Heart left ventricle (tissue), 16 donors: ENCODE results near the gene TTLL12. TPM values are rescaled to one million over a fixed set of nuclear protein-coding genes. Genes with fewer than 3 reads are reported as not detected.

ENCODE experiments used
- ATAC-seq, 4 donors: fragments of 200-7000 bp; cut with Tn5 transposase; one replicate each; pipeline ENCODE4 v1.9.1; 2020 to 2022; ENCODE audit warnings: moderate library complexity in 4 of 4, mild to moderate bottlenecking in 3 of 4, moderate number of reproducible peaks in 1 of 4
- DNase-seq, 5 donors: peaks; one replicate each; pipeline ENCODE4 v3.0.0-alpha.2; 2020
- H3K27ac ChIP-seq, 12 donors: fragments of 200-600 bp; sonication (generic) in 4 of 12; one replicate each; pipeline versions ENCODE4 v1.5.0 to v1.8.0; 2016 to 2022; ENCODE audit warnings: mild to moderate bottlenecking in 2 of 12
- H3K27me3 ChIP-seq, 9 donors: fragments of 200-600 bp; sonication (generic) in 2 of 9; one replicate each; pipeline versions ENCODE4 v1.5.1 to v1.8.0; 2016 to 2022; ENCODE audit warnings: mild to moderate bottlenecking in 3 of 9
- H3K36me3 ChIP-seq, 9 donors: fragments of 200-600 bp; sonication (generic) in 2 of 9; one replicate each; pipeline versions ENCODE4 v1.5.0 to v1.8.0; 2018 to 2022; ENCODE audit warnings: mild to moderate bottlenecking in 2 of 9
- H3K4me1 ChIP-seq, 12 donors: fragments of 200-600 bp; sonication (generic) in 4 of 12; one replicate each; pipeline versions ENCODE4 v1.5.0 to v1.8.0; 2016 to 2022; ENCODE audit warnings: mild to moderate bottlenecking in 3 of 12
- H3K4me3 ChIP-seq, 12 donors: fragments of 200-600 bp; sonication (generic) in 4 of 12; one replicate each; pipeline versions ENCODE4 v1.5.0 to v1.8.0; 2017 to 2022; ENCODE audit warnings: mild to moderate bottlenecking in 9 of 12, moderate library complexity in 4 of 12
- H3K9me3 ChIP-seq, 12 donors: fragments of 200-600 bp; sonication (generic) in 4 of 12; one replicate each; pipeline versions ENCODE4 v1.5.0 to v1.8.0; 2016 to 2022; ENCODE audit warnings: mild to moderate bottlenecking in 1 of 12
- CTCF ChIP-seq, 12 donors: fragments of 200-600 bp; sonication (generic) in 4 of 12; IDR thresholded peaks; one replicate each; pipeline versions ENCODE4 v1.5.0 to v1.8.0; 2018 to 2022; ENCODE audit warnings: antibody characterized with exemption in 12 of 12, mild to moderate bottlenecking in 5 of 12
- POLR2A ChIP-seq, 2 donors: fragments of 450-650 bp; IDR thresholded peaks; one replicate each; pipeline ENCODE4 v1.6.1; 2017; ENCODE audit warnings: antibody characterized with exemption in 2 of 2, mild to moderate bottlenecking in 2 of 2, moderate library complexity in 2 of 2
- WGBS, 4 donors: extraction: QIAGEN DNeasy Blood & Tissue Kit in 2 of 4; methylation state at CpG; one replicate each; pipeline versions ENCODE4 v1.1.5 to v1.1.7; 2013 to 2018; 5-methylcytosine and 5-hydroxymethylcytosine counted together
- intact Hi-C, 10 donors: fragments of 100-400 bp; cut with DNase I; formaldehyde crosslinking; loops; one replicate each; pipeline versions ENCODE4 v1.11.1 to v1.14.2; 2022
- polyA plus RNA-seq, 2 donors: library from polyadenylated mRNA; stranded (reverse); fragments of 200-250 nt; gene quantifications; one replicate each; pipeline ENCODE4 v1.2.3, GENCODE V29; 2013
- total RNA-seq, 9 donors: library from RNA; depleted of rRNA in 2 of 9; stranded (reverse); fragments of >200 nt in 2 of 9; fragmentation: NEBNext Ultra II Directional in 3 of 9; extraction: Animal tissue kit (Norgen Biotek cat#: 25700) in 3 of 9; gene quantifications; one replicate each; pipeline versions ENCODE4 v1.1.0 to v1.2.4, GENCODE V29; 2016 to 2023
- donor health status: ischemic (EF 13 %, LVEDD 7.1; RV severe dilation, severe dysfunction).
- donor health status: healthy with polysubstance abuse.
- donor health status: DM: no; HTN: yes; CAD: no.
- donor health status: DM: no; HTN: no; CAD: no.
- donor health status: ischemic (EF 25% LVEDD 6.9; RV normal size, moderate dysfunction).
- donor health status: ischemic (EF 25% LVEDD 5.7; RV mildly dilated, moderate dysfunction).
- donor health status: healthy.
- donor health status: DM: yes; HTN: yes; CAD: no.
- donor health status: ischemic (EF 35%, LVEDD 5.7; RV mildly dilated, moderate dysfunction).
- donor health status: nonischemic (EF 11% LVEDD 7.7; RV severe dilation, severe dysfunction).
- donor health status: DM: yes; HTN: yes; CAD: no.
- donor health status: PGD.
- donor health status: ischemic (EF 29% LVEDD 5.4; RV normal size, mild dysfunction).
- donor health status: nonischemic (EF 23%, LVEDD 6.1; RV moderate dilation, normal function).

TTLL12 gene
- total and polyA plus RNA-seq, 11 donors = 8.0 to 29.0 (median 11.9) TPM

GRCh38 chr22:43170131-43170480, 16.8 kb downstream of the TTLL12 start:
- TF ChIP-seq POLR2A (IDR thresholded peaks at IDR 0.05) = no peak
- no peak for TF ChIP-seq CTCF (IDR thresholded peaks at IDR 0.05)
- H3K27me3 ChIP-seq = no peaks in the 10 kb centered on the region
- DNase-seq (peak in 1 of 5 donors; percentile 47), ATAC-seq (no peak)
- H3K4me3 ChIP-seq = no peak overlapping the region
- peaks cover 0 to 8% (median 0%) of the 10 kb centered on the region in 12 donors for H3K4me1 ChIP-seq
- 95 to 99% (median 96%) methylated on average over 9 of the region's 9 CpGs for WGBS, 4 donors
- H3K9me3 ChIP-seq = no peaks in the 10 kb centered on the region
- no peak overlapping the region for H3K27ac ChIP-seq
- intact Hi-C loops = no loop called here
- peaks cover 2 to 72% (median 26%) of the 10 kb centered on the region in 9 donors for H3K36me3 ChIP-seq

- Histone ChIP-seq H3K4me1 (peaks cover 0 to 14% (median 4%) of the 10 kb centered on the region in 12 donors), H3K27me3 (no peaks in the 10 kb centered on the region), H3K27ac (no peak overlapping the region), H3K4me3 (no peak overlapping the region), H3K9me3 (no peaks in the 10 kb centered on the region), H3K36me3 (peaks cover 2 to 66% (median 26%) of the 10 kb centered on the region in 9 donors)
- no peak for DNase-seq
- intact Hi-C loops = no loop called here
- WGBS, 4 donors = 86 to 93% (median 91%) methylated on average over 9 to 23 of the region's 23 CpGs
- no peak for ATAC-seq
- TF ChIP-seq CTCF (IDR thresholded peaks at IDR 0.05) (no peak), POLR2A (IDR thresholded peaks at IDR 0.05) (no peak)
Measured at GRCh38 chr22:43169310-43170130, 17.4 kb downstream of the TTLL12 start.

- H3K4me1 ChIP-seq = peaks cover 0 to 20% (median 10%) of the 10 kb centered on the region in 12 donors
- TF ChIP-seq POLR2A (IDR thresholded peaks at IDR 0.05) (no peak), CTCF (IDR thresholded peaks at IDR 0.05) (no peak)
- intact Hi-C loops = no loop called here
- ATAC-seq (peak in 3 of 4 donors; percentile 12 to 41 (median 21)), DNase-seq (peak in 1 of 5 donors; percentile 32)
- H3K27ac ChIP-seq = peak overlapping the region in 3 of 12 donors; percentile 23 to 39 (median 34)
- no peaks in the 10 kb centered on the region for H3K27me3 ChIP-seq
- no peak overlapping the region for H3K4me3 ChIP-seq
- H3K9me3 ChIP-seq = no peaks in the 10 kb centered on the region
- peaks cover 0 to 59% (median 19%) of the 10 kb centered on the region in 9 donors for H3K36me3 ChIP-seq
- 84 to 90% (median 87%) methylated on average over 23 to 25 of the region's 25 CpGs for WGBS, 4 donors
Measured at GRCh38 chr22:43168471-43169309, 18.2 kb downstream of the TTLL12 start.
